Left lung (tissue), 10 donors: ENCODE data around the gene HOXD10. TPM values are rescaled to one million over a fixed set of nuclear protein-coding genes. Genes with fewer than 3 reads are reported as not detected.

Source experiments
- ATAC-seq: fragments of 200-7000 bp; cut with Tn5 transposase; one replicate; pipeline ENCODE4 v1.9.1; 2020; ENCODE audit warnings: moderate library complexity
- DNase-seq, 4 donors: peaks; one replicate each; pipeline ENCODE4 v3.0.0-alpha.2; 2013 to 2020
- H3K27ac ChIP-seq, 2 donors: fragments of 200-600 bp; sonication (generic) in 1 of 2; one replicate each; pipeline versions ENCODE4 v1.5.0 to v1.8.0; 2020 to 2021
- H3K27me3 ChIP-seq, 2 donors: fragments of 200-600 bp; sonication (generic) in 1 of 2; one replicate each; pipeline versions ENCODE4 v1.5.0 to v1.8.0; 2020 to 2021
- H3K36me3 ChIP-seq, 2 donors: fragments of 200-600 bp; sonication (generic) in 1 of 2; one replicate each; pipeline versions ENCODE4 v1.5.0 to v1.8.0; 2020 to 2021
- H3K4me1 ChIP-seq, 2 donors: fragments of 200-600 bp; one replicate each; pipeline ENCODE4 v1.8.0; 2021
- H3K4me3 ChIP-seq, 2 donors: fragments of 200-600 bp; sonication (generic) in 1 of 2; one replicate each; pipeline versions ENCODE4 v1.5.0 to v1.8.0; 2020 to 2021; ENCODE audit warnings: mild to moderate bottlenecking in 1 of 2
- H3K9me3 ChIP-seq, 2 donors: fragments of 200-600 bp; sonication (generic) in 1 of 2; one replicate each; pipeline versions ENCODE4 v1.5.0 to v1.8.0; 2020 to 2021
- intact Hi-C, 2 donors: fragments of 100-400 bp; cut with DNase I; formaldehyde crosslinking; loops; one replicate each; pipeline versions ENCODE4 v1.11.2 to v1.14.2; 2022
- polyA plus RNA-seq, 6 donors: library from polyadenylated mRNA; unstranded; fragments of 120-200 nt; gene quantifications; one replicate each; pipeline ENCODE4 v1.2.1, GENCODE V29; 2013; ENCODE audit not compliant: insufficient read length in 6 of 6
- total RNA-seq, 2 donors: library from RNA; stranded (reverse); fragmentation: NEBNext Ultra II Directional; extraction: Animal tissue kit (Norgen Biotek cat#: 25700); gene quantifications; one replicate each; pipeline ENCODE4 v1.2.1, GENCODE V29; 2021
- TF ChIP-seq, protein P1 (sequence below), 2 donors: fragments of 200-600 bp; sonication (generic) in 1 of 2; IDR thresholded peaks; one replicate each; pipeline versions ENCODE4 v1.5.0 to v1.8.0; 2021; ENCODE audit warnings: antibody characterized with exemption in 2 of 2
- donor health status: DM: no; HTN: yes; CAD: no.
- donor health status: DM: no; HTN: no; CAD: no.

Gene HOXD10
- total and polyA plus RNA-seq, 8 donors = 0.31 to 1.5 (median 0.44) TPM; not detected in 2

DNA sequence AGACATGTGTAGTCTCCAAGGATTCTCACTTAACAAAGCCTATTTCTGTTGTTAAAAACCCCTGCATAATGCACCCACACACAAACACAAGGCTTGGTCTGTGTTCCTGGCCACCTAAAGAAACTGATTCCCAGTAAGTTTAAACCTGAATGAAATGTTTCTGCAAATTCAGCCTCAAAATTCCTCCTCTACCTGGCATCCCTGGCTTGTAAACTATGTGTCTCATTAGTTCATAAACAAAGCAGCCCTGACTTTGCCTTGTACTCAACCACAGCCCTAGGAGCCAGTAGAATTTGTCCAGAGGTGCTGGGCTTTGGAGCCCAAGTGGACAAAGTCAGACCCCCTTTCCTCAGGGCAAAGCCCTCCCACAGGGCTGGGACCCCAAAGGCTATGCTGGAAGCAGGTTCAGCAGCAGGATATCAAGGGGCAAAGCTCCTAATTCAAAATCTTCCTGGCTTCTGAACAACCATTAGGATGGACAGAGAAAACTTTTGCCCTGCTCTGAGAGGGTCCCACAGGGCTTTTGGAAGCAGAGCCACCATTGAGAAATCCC is 26.7 kb upstream of the HOXD10 start:
- H3K4me3 ChIP-seq = no peak overlapping the region
- no peak for DNase-seq
- peaks cover 0 to 31% of the 10 kb centered on the region in 2 donors for H3K4me1 ChIP-seq
- H3K27me3 ChIP-seq = peaks cover 100% of the 10 kb centered on the region in 2 donors
- TF ChIP-seq, protein P1, sequence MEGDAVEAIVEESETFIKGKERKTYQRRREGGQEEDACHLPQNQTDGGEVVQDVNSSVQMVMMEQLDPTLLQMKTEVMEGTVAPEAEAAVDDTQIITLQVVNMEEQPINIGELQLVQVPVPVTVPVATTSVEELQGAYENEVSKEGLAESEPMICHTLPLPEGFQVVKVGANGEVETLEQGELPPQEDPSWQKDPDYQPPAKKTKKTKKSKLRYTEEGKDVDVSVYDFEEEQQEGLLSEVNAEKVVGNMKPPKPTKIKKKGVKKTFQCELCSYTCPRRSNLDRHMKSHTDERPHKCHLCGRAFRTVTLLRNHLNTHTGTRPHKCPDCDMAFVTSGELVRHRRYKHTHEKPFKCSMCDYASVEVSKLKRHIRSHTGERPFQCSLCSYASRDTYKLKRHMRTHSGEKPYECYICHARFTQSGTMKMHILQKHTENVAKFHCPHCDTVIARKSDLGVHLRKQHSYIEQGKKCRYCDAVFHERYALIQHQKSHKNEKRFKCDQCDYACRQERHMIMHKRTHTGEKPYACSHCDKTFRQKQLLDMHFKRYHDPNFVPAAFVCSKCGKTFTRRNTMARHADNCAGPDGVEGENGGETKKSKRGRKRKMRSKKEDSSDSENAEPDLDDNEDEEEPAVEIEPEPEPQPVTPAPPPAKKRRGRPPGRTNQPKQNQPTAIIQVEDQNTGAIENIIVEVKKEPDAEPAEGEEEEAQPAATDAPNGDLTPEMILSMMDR (IDR thresholded peaks at IDR 0.05) = no peak
- no peak for ATAC-seq
- intact Hi-C loops = loop anchor here in 1 of 2 donors (10.0 kb wide), 2 partner anchors 405 to 725 kb away; no protein-coding TSS in a partner anchor
- H3K36me3 ChIP-seq = no peaks in the 10 kb centered on the region
- H3K9me3 ChIP-seq = no peaks in the 10 kb centered on the region
- no peak overlapping the region for H3K27ac ChIP-seq

DNA sequence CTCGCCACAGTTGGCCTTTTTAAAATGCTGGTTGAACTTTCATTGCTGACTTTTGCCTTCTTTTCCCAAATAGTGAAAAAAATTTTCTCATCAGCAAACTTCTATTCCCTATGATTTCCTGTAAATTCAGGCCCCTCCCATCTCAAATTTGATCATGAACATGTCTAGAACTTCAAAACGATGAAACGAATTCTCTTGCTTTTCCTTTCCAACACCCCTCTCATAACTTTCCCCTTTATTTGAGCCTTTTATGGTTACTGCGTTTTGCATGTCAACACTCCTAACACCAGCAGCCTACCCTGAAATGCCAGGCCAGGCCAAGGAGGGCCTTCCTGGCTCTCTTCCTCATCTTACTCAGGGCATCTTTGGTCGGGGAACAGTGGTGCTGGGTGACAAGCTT is 25.7 kb upstream of the HOXD10 start:
- TF ChIP-seq, protein P1 (IDR thresholded peaks at IDR 0.05) = no peak
- Histone ChIP-seq H3K4me3 (no peak overlapping the region), H3K9me3 (no peaks in the 10 kb centered on the region), H3K27ac (no peak overlapping the region), H3K36me3 (no peaks in the 10 kb centered on the region), H3K27me3 (peaks cover 100% of the 10 kb centered on the region in 2 donors), H3K4me1 (peaks cover 0 to 27% of the 10 kb centered on the region in 2 donors)
- intact Hi-C loops = loop anchor here in 1 of 2 donors (10.0 kb wide), 1 partner anchor 406 kb away; no protein-coding TSS in a partner anchor
- DNase-seq (no peak), ATAC-seq (no peak)

DNA sequence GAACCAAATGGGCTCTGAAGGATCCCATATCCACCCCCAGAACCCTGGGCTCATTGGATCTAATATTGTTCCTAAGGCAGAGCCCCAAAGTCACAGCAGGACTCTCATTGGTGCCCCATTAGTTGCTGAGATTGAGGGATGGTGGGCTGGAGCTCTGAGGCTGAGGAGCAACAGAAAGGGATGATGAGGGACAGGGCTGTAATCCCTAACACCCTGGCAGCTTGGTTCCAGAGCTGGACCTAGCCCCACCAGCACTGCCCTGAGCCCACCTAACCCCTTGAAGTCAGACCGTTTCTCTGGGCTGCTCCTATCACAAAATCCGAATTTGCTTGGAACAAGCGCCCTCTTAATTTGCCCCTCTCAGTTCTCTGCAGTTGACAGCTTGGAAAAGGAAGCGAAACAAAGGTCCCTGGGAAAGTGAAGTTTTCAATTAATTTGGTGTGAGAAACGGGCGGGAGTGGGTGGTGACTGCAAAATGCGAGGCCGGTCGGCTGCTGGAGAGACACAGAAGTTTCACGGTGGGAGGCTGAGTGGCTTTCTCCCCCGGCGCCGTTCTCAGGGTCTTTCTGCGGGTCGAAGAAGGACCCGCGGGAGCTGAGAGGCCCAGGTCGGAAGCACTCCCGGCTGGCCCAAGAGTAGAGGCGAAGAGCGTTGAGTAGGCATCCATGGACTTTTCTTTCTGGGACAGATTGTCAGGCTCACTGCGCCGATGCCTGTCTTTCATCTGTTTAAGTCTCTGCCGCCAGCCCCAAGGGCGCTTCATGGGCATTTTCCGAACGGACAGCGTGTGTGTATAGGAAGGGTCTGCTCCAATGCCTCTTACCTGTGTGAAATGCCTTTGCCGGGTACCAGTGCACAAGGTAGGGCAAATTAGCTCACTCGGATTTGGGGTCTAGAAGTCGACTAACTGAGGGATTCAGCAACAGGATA is 25.0 kb upstream of the HOXD10 start:
- intact Hi-C loops = loop anchor here in 1 of 2 donors (10.0 kb wide), 1 partner anchor 407 kb away; no protein-coding TSS in a partner anchor
- Histone ChIP-seq H3K4me3 (no peak overlapping the region), H3K9me3 (no peaks in the 10 kb centered on the region), H3K4me1 (peaks cover 0 to 24% of the 10 kb centered on the region in 2 donors), H3K27ac (no peak overlapping the region), H3K27me3 (peaks cover 100% of the 10 kb centered on the region in 2 donors), H3K36me3 (no peaks in the 10 kb centered on the region)
- TF ChIP-seq, protein P1 (IDR thresholded peaks at IDR 0.05) = no peak
- ATAC-seq (no peak), DNase-seq (no peak)

DNA sequence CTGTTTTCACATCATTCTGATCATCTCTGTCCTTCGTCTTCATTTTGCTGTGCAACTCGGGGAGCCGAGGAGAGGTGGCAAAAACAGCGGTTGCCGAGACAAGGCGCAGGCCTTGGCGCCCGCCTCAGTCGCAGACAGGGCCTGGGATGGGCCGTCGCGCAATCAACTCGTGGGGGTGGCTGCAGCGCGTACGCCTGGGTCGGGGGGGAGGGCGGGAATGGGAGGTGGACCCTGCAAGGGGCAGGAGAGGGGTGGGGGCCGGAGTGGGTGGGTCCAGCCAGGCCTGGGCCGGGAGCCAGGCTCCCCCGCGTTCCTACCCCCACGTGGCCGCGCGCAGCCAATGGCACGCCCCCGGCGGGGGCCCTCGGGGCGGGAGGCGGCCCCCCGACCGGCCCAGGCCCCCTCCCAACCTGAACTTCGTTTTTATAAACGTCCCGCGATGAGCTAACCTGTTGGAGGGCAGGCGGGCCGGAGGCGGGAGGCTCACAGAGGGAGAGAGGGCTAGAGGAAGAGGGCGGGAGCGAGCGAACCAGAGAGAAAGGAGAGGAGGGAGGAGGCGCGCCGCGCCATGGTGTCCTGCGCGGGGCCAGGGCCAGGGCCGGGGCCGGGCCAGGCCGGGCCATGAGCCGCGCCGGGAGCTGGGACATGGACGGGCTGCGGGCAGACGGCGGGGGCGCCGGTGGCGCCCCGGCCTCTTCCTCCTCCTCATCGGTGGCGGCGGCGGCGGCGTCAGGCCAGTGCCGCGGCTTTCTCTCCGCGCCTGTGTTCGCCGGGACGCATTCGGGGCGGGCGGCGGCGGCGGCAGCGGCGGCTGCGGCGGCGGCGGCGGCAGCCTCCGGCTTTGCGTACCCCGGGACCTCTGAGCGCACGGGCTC is 24.1 kb upstream of the HOXD10 start, which contains the start of gene HOXD13:
TSS of gene HOXD13 (plus strand) at position 452 of the 875 bp plus-strand sequence. CDS start at position 622, 170 bp downstream.
- Histone ChIP-seq H3K36me3 (no peaks in the 10 kb centered on the region), H3K27ac (no peak within 1 kb of the TSS), H3K4me1 (peaks cover 3 to 33% of the 10 kb centered on the region in 2 donors), H3K9me3 (no peaks in the 10 kb centered on the region), H3K4me3 (no peak within 1 kb of the TSS), H3K27me3 (peaks cover 100% of the 10 kb centered on the region in 2 donors)
- no peak for ATAC-seq
- peak in 1 of 4 donors; percentile 78 for DNase-seq
- TF ChIP-seq, protein P1 (IDR thresholded peaks at IDR 0.05) = no peak
- intact Hi-C loops = loop anchor here in 1 of 2 donors (10.0 kb wide), 1 partner anchor 408 kb away; no protein-coding TSS in a partner anchor
